Panc1 (cell line): ENCODE results near the gene PIK3R6. TPM values are rescaled to one million over a fixed set of nuclear protein-coding genes. Genes with fewer than 3 reads are reported as not detected.

Experiments
- ATAC-seq: fragments of 200-7000 bp; cut with Tn5 transposase; 2 replicates; pipeline ENCODE4 v1.9.1; 2020; ENCODE audit warnings: mild to moderate bottlenecking, moderate library complexity
- BruUV-seq: library from RNA; stranded (reverse); fragments of 400-500 nt; replicated peaks from 2 replicates; lab custom pipeline; 2021; lab: Mats Ljungman, UMichigan
- CTCF ChIA-PET: fragments of 300-600 bp; sonication (Branson Sonifier 250); formaldehyde crosslinking; loops from one replicate; lab custom pipeline; 2022; ENCODE audit warnings: antibody characterized with exemption; lab: Charles Lee
- POLR2A ChIA-PET: fragments of 300-600 bp; sonication (Branson Sonifier 250); formaldehyde crosslinking; loops from one replicate; lab custom pipeline; 2022; ENCODE audit warnings: antibody characterized with exemption; lab: Charles Lee
- DNase-seq: peaks from one replicate; pipeline ENCODE4 v3.0.0-alpha.2; 2010; ENCODE audit warnings: low read depth, low spot score
- H3K27ac ChIP-seq: 2 replicates; pipeline ENCODE4 v1.5.1; 2011; ENCODE audit warnings: mild to moderate bottlenecking, low read length, inconsistent platforms
- H3K27me3 ChIP-seq: fragments of 200-500 bp; sonication (Bioruptor generic); 2 replicates; pipeline ENCODE4 v1.6.0; 2014; ENCODE audit warnings: low read length, inconsistent platforms; ENCODE audit not compliant: control insufficient read depth, insufficient read depth
- H3K36me3 ChIP-seq: fragments of 200-500 bp; sonication (Bioruptor generic); 2 replicates; pipeline ENCODE4 v1.5.1; 2014; ENCODE audit warnings: inconsistent platforms, mild to moderate bottlenecking, low read length, moderate library complexity; ENCODE audit not compliant: control insufficient read depth, insufficient read depth
- H3K4me1 ChIP-seq: 2 replicates; pipeline ENCODE4 v1.5.1; 2011; ENCODE audit warnings: inconsistent platforms, mild to moderate bottlenecking, low read length, moderate library complexity; ENCODE audit not compliant: control insufficient read depth, insufficient read depth
- H3K4me3 ChIP-seq, 2 experiments: 2 replicates each; pipeline ENCODE4 v1.5.1; 2011 to 2012; ENCODE audit warnings: low read depth in 2 of 2, low read length in 2 of 2, mild to moderate bottlenecking in 2 of 2, inconsistent platforms in 1 of 2, moderate library complexity in 1 of 2
- H3K9me3 ChIP-seq: fragments of 200-500 bp; sonication (Bioruptor generic); 2 replicates; pipeline ENCODE4 v1.5.1; 2014; ENCODE audit warnings: low read depth, mild to moderate bottlenecking, inconsistent platforms, low read length, moderate library complexity; ENCODE audit not compliant: control insufficient read depth, insufficient read depth
- CTCF ChIP-seq: fragments of 450-650 bp; IDR thresholded peaks from 2 replicates; pipeline ENCODE4 v1.5.1; 2017; ENCODE audit warnings: mild to moderate bottlenecking
- POLR2AphosphoS5 ChIP-seq: IDR thresholded peaks from 2 replicates; pipeline ENCODE4 v1.6.1; 2012; ENCODE audit warnings: mild to moderate bottlenecking, low read depth, low read length, moderate library complexity
- REST ChIP-seq, 2 experiments: IDR thresholded peaks; 2 replicates each; pipeline ENCODE4 v1.6.1; 2011 to 2012; ENCODE audit warnings: low read depth in 2 of 2, control low read depth in 1 of 2, low read length in 1 of 2, mild to moderate bottlenecking in 1 of 2, moderate library complexity in 1 of 2; ENCODE audit not compliant: insufficient read depth in 1 of 2
- SIN3A ChIP-seq: IDR thresholded peaks from 2 replicates; pipeline ENCODE4 v1.6.1; 2012; ENCODE audit warnings: low read depth, mild to moderate bottlenecking, low read length, moderate library complexity, borderline replicate concordance; ENCODE audit not compliant: insufficient read depth
- TCF7L2 ChIP-seq: IDR thresholded peaks from 2 replicates; pipeline ENCODE4 v1.6.1; 2011; ENCODE audit warnings: mild to moderate bottlenecking, low read depth, low read length, inconsistent platforms
- in situ Hi-C: cut with HindIII; loops from 2 replicates; pipeline ENCODE4 v1.10.0; 2016; ENCODE audit warnings: low sequenced_read_pairs, low pct_unique_long_range_greater_than_20kb
- intact Hi-C: fragments of 100-400 bp; cut with micrococcal nuclease; formaldehyde crosslinking; loops from one replicate; pipeline ENCODE4 v1.10.0; 2022; ENCODE audit not compliant: unreplicated experiment
- total RNA-seq: library from RNA; stranded (reverse); gene quantifications from one replicate; pipeline ENCODE4 v1.2.1, GENCODE V29; 2021; ENCODE audit not compliant: unreplicated experiment

The PIK3R6 gene
- total RNA-seq, 1 experiment from 2014 or later, result not detected

GRCh38 chr17:8829036-8829941, 38.2 kb downstream of the PIK3R6 start:
- no peaks in the 10 kb centered on the region for H3K36me3 ChIP-seq
- POLR2A ChIA-PET, result no interaction called here
- ATAC-seq, result no peak
- CTCF ChIA-PET, result no interaction called here
- no peaks in the 10 kb centered on the region for H3K4me1 ChIP-seq
- peaks cover 3% of the 10 kb centered on the region for H3K27me3 ChIP-seq
- H3K9me3 ChIP-seq, result peaks cover 4% of the 10 kb centered on the region; the same call in 1 of the 2 replicates
- no TSS peak for BruUV-seq
- intact Hi-C loops (no loop called here), in situ Hi-C loops (no loop called here)
- no peak for DNase-seq
- TF ChIP-seq REST (IDR thresholded peaks at IDR 0.05; ENCODE audit: insufficient read depth in 1 of 2, low read depth in 2 of 2, low read length in 1 of 2) (no peak), SIN3A (no peak), TCF7L2 (no peak), POLR2AphosphoS5 (no peak), CTCF (no peak)
- H3K27ac ChIP-seq, result no peak overlapping the region
- H3K4me3 ChIP-seq, result no peak overlapping the region

- POLR2A ChIA-PET, result no interaction called here
- Histone ChIP-seq H3K27ac (no peak overlapping the region), H3K9me3 (peaks cover 5% of the 10 kb centered on the region; the same call in 1 of the 2 replicates), H3K4me1 (no peaks in the 10 kb centered on the region), H3K4me3 (no peak overlapping the region), H3K36me3 (no peaks in the 10 kb centered on the region), H3K27me3 (peaks cover 3% of the 10 kb centered on the region)
- in situ Hi-C loops (no loop called here), intact Hi-C loops (no loop called here)
- no peak for ATAC-seq
- CTCF ChIA-PET, result no interaction called here
- DNase-seq, result no peak
- BruUV-seq, result no TSS peak
- TF ChIP-seq SIN3A (no peak), TCF7L2 (no peak), REST (IDR thresholded peaks at IDR 0.05; ENCODE audit: insufficient read depth in 1 of 2, low read depth in 2 of 2, low read length in 1 of 2) (no peak), CTCF (no peak), POLR2AphosphoS5 (no peak)
Observed at GRCh38 chr17:8828517-8828875, 39.0 kb downstream of the PIK3R6 start.
